GM18868 (cell line): Measurements from ENCODE around the gene GRHL1.
A peak's percentile ranks its signal among the peaks of the same experiment; 100 is the strongest.

Experiments used
- ATAC-seq: cut with Tn5 transposase; IDR thresholded peaks from one replicate; pipeline ENCODE4 v1.9.1; 2021; ENCODE audit warnings: mild to moderate bottlenecking, moderate library complexity; ENCODE audit not compliant: unreplicated experiment

GRHL1 gene

DNA sequence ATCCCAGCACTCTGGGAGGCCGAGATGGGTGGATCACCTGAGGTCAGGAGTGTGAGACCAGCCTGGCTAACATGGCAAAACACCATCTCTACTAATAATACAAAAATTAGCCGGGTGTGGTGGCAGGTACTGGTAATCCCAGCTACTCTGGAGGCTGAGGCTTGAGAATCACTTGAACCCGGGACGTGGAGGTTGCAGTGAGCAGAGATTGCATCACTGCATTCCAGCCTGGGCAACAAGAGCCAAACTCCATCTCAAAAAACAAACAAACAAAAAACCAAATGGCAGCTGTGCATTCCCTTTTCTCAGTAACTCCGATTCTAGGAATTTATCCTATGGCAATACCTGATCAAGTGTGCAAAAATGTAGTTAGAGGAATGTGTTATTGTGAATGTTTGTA is 4.7 kb upstream of the GRHL1 start:
- ATAC-seq = no peak

- ATAC-seq = no peak
Observed at GRCh38 chr2:9948721-9949120, 2.8 kb upstream of the GRHL1 start.

GRCh38 chr2:9949239-9949991 is 2.1 kb upstream of the GRHL1 start:
- no peak for ATAC-seq

DNA sequence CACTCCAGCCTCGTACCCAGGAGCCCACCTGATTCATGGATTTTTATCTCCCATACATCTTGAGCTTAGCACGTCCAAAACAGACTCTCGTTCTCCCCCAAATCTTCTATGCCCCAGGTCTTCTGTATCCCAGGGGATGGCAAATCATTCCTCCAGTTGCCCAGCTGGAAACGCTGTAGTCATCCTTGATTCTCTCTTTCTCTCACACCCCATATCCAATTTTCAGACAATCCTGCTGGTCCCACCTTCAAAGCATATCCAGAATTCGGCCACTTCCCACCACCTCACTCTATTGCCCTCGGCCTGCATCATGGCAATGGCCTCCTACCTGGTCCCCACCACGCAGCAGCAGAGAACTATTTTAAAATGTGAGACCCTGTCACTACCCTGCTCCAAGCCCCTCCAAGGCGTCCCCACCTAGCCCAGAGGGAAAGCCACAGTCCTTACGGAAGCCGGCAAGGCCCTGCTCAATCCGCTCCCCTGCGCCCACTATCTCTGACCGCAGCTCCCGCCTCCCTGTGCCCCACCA is 1.4 kb upstream of the GRHL1 start:
- no peak for ATAC-seq

- ATAC-seq = peak; percentile 39
Observed at GRCh38 chr2:9950521-9951271, 797 bp upstream of the GRHL1 start.

DNA sequence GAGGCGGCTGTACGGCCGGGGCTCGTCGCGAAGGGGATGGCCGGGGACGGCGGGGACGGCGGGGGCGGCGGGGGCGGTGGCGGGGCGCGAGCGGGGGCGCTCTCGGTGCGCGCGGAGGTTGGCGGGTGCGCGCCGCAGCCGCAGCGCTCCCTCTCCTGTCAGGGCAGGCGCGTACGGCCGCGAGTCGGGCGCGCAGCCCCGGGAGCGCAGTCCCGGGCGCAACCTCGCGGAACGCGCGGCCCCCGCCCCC is 296 bp upstream of the GRHL1 start:
- ATAC-seq = no peak

DNA sequence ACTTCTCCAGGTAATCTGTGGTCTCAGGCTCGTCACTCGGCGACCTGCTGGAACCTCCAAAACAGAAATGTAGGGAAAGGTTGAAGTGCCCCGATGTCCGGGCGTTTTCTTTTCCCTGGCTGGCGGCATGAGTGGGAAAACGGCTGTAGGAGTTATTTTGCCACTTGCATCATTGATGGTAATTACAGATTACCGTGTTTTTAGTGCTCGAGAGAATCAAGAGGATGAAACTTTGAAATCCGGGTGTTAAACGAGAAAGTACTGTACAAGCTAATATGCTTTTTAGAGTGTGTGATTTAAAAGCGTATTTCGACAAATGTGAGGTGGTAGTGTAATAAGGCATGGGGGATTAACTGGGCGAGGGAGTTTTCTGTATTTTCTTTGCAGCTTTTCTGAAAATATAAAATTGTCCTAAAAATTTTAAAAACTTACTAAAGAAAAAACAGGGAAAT is 819 bp downstream of the GRHL1 start:
- no peak for ATAC-seq

DNA sequence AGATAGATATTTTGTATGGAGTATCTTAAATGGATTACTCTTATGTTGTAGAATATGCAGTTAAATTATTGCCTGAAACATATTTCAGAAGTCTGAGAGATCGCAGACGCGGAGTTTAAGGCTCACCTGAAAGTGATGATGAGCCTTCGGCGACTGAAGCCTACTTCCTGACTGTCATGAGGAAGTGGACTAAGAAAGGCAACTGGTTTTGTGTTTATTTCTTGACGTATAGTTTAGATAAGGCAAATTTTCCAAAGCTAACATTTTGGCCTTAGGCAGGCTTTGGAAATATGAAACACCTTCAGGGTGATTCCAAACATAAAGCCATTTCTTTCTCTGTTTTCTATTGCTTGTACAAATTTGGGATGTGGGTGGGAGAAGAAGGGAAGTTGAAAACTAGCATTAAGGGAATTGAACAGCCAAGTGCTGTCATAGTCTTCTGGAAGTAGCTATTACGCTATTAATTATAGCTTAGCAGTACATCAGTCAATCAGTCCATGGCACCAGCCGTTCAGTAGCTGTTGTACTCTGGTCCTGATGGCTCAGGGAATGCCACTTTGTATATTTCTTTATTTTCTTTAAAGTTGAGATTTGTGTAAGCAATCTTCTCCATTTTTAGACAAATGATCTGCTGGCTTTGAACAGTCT is 1.5 kb downstream of the GRHL1 start:
- ATAC-seq = no peak

DNA sequence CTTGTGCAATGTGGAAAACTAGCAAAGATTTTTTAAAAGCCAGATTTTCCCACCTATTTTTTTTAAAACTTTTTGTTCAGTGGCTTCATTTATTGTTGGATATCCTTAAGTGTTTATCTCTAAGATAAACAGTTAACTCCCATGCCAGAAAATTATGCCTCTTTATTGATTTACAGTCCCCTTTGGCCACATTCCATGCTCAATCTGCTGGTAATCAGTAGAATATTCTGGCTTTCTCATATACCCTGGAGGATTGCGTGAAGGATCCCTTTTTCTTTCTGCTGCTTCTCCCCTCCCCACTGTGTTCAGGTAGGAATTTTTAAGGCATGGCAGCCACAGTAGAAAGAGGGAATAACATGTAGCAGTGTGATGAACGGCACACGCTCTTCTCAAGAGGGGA is 2.6 kb downstream of the GRHL1 start:
- no peak for ATAC-seq

- ATAC-seq = no peak
Observed at GRCh38 chr2:9958057-9958456, 6.6 kb downstream of the GRHL1 start.

DNA sequence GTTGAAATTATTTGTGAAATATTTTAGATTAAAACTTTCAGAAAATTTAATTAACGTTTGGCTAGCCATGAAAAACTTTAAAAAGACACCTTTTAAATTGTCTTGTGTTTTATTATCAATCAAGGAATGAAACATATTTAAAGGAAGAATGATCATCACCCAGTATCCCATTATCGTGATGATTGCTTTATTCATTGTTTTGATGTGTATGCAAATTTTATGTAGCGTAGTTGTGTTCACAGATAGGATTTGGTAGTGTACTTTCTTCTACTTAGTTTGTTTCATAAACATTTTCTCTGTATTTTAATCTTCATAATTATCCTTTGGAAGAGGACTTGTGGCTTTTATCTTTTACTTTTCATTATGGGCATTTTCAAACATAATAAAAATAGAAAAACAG is 7.8 kb downstream of the GRHL1 start:
- no peak for ATAC-seq

DNA sequence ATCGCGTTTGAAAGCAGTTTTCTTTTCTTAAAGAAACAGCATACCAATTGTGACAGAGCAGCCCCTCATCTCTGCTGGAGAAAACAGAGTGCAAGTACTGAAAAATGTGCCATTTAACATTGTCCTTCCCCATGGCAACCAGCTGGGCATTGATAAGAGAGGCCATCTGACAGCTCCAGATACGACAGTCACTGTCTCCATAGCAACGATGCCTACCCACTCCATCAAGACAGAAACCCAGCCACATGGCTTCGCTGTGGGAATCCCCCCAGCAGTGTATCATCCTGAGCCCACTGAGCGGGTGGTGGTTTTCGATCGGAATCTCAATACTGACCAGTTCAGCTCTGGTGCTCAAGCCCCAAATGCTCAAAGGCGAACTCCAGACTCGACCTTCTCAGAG is 9.5 kb downstream of the GRHL1 start:
- ATAC-seq = no peak

GRCh38 chr2:9964334-9964980 is 13.0 kb downstream of the GRHL1 start:
- ATAC-seq = no peak

DNA sequence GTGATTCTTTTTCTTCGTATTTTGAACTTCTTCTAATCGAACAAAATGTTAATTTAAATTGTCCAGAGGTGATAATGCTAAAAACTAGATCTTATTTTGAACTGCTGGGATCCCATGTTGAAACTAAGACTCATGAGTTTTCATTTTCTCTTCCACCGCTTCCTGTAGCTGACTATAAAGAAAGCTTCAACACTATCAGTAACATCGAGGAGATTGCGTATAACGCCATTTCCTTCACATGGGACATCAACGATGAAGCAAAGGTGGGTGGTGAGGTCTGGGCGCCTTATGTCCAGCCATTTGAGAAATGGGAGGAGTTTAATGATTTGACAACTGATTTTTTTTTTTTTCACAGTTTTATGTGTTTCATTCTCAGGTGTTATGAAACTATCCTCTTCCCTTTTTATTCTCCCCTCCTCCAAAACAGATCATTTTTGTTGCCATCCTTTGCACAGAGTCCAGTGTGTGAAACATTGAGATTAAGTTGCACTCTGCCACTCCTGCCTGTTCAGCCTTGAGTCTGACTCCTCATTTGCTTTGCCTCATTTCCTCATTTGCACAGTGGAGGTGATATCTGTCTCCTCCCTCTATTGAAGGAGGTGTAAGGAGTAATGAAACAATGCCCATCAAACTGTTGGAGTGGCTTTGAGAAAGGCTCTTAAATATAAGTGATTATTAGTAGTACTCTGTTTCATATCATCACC is 13.8 kb downstream of the GRHL1 start:
- no peak for ATAC-seq

DNA sequence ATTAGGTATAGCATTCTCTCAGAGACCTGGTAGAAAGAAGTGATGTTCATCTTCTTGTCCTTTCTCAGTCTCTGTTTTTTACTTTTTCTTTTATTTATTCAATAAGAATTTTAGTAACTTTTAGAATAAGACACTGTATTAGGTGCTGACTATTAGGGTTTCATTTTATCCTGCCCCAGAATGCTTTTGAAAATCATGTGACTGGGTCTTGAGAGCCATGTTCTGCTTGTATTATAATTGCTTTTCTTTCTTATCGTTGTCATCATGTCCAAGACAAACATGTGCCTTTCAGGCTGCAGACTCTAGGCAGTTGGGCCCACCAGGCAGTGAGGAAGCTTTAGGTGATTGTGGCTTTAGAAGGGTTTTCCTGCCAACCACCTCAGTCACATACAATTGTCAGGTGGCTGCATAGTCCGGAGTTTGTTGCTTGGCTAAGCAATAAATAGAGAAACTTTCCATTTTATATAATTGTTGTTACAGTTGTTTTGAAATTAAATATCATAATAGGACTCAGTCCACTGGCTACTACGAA is 15.1 kb downstream of the GRHL1 start:
- ATAC-seq = no peak

- ATAC-seq = peak; percentile 74
Observed at GRCh38 chr2:9967053-9967775, 15.7 kb downstream of the GRHL1 start.

GRCh38 chr2:9968553-9969497 is 17.3 kb downstream of the GRHL1 start:
- ATAC-seq = no peak

GRCh38 chr2:9970200-9971044 is 18.9 kb downstream of the GRHL1 start:
- no peak for ATAC-seq
